ENCODE data around the gene FADS2. TPM values are rescaled to one million over a fixed set of nuclear protein-coding genes. Genes with fewer than 3 reads are reported as not detected.

The FADS2 gene
- total and polyA plus RNA-seq, 10 of the 15 experiments (the other 5 are each of a cell fraction or from before 2014, with no cell fraction given) = 3.3 to 313 (median 149) TPM

DNA sequence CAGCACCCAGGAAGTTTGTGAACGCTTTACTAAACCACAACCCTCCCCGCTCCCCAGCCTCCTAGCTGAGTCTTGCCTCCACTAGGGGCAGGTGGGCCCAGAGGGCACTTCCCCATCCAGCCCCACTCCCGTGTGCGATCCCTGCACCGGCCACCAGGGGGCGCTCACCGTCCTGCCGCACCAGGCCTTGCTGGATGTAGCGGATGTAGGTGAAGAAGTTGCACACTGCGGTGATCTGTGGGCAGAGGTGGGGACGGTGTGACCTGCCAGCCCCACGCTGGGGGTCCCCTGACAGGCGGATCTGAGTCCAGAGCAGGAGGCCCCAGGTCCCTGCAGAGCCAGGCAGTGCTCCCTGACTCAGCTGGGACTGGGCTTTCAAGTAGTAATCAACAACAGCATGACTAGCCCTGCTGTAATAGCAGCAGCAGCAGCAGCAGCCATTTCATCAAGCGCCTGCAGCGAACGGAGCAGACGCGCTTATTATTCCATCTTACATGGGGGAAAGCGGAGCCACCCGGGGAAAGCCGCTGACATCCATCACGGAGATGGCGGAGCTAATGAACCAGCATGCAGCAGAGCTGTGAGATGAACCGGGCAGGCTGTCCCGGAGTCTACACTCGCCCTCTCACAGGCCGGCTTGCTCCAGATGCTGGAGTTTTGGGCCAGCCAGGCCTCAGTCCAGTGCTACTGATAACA, 71.2 kb downstream of the FADS2 start (continued):
- TF ChIP-seq SUPT20H (IDR thresholded peaks at IDR 0.05; ENCODE audit: borderline replicate concordance, control insufficient read depth, low read depth, low read length) (no peak), POLR2A (IDR thresholded peaks at IDR 0.05; ENCODE audit: low read depth, low read length) (no peak), ZNF207 (IDR thresholded peaks at IDR 0.05; ENCODE audit: borderline replicate concordance) (peak; percentile 83), POU2F2 (IDR thresholded peaks at IDR 0.05; ENCODE audit: borderline replicate concordance, low read depth, low read length) (peak; percentile 39; the same call in 1 of the 3 replicates), NFIC (IDR thresholded peaks at IDR 0.05; ENCODE audit: low read depth, low read length) (no peak), DPF2 (IDR thresholded peaks at IDR 0.05) (no peak), BCL11A (IDR thresholded peaks at IDR 0.05; ENCODE audit: low read depth, low read length) (no peak), FOXM1 (IDR thresholded peaks at IDR 0.05; ENCODE audit: low read depth, low read length) (no peak), MEF2A (IDR thresholded peaks at IDR 0.05; ENCODE audit: insufficient read depth, low read depth, low read length) (no peak), GATAD2B (conservative IDR thresholded peaks at IDR 0.05; ENCODE audit: low read depth) (0 out of 2 replicates have a peak, but pooled peaks have one; percentile 26), SUZ12 (IDR thresholded peaks at IDR 0.05; ENCODE audit: unreplicated experiment) (no peak), HDAC6 (IDR thresholded peaks at IDR 0.05; ENCODE audit: unreplicated experiment) (no peak), BMI1 (IDR thresholded peaks at IDR 0.05; ENCODE audit: borderline replicate concordance) (no peak), ZNF622 (IDR thresholded peaks at IDR 0.05) (no peak), NRF1 (conservative IDR thresholded peaks at IDR 0.05; ENCODE audit: low read depth, low read length) (no peak), EP300 (IDR thresholded peaks at IDR 0.05; ENCODE audit: borderline replicate concordance in 1 of 2, control insufficient read depth in 1 of 2, low read depth in 2 of 2, low read length in 2 of 2) (no peak), WRNIP1 (IDR thresholded peaks at IDR 0.05; ENCODE audit: borderline replicate concordance, low read depth, low read length) (no peak)
- TF ChIP-seq, protein P1, sequence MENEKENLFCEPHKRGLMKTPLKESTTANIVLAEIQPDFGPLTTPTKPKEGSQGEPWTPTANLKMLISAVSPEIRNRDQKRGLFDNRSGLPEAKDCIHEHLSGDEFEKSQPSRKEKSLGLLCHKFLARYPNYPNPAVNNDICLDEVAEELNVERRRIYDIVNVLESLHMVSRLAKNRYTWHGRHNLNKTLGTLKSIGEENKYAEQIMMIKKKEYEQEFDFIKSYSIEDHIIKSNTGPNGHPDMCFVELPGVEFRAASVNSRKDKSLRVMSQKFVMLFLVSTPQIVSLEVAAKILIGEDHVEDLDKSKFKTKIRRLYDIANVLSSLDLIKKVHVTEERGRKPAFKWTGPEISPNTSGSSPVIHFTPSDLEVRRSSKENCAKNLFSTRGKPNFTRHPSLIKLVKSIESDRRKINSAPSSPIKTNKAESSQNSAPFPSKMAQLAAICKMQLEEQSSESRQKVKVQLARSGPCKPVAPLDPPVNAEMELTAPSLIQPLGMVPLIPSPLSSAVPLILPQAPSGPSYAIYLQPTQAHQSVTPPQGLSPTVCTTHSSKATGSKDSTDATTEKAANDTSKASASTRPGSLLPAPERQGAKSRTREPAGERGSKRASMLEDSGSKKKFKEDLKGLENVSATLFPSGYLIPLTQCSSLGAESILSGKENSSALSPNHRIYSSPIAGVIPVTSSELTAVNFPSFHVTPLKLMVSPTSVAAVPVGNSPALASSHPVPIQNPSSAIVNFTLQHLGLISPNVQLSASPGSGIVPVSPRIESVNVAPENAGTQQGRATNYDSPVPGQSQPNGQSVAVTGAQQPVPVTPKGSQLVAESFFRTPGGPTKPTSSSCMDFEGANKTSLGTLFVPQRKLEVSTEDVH (IDR thresholded peaks at IDR 0.05; ENCODE audit: low read depth, partially characterized antibody) = no peak
- TF ChIP-seq, protein P2, sequence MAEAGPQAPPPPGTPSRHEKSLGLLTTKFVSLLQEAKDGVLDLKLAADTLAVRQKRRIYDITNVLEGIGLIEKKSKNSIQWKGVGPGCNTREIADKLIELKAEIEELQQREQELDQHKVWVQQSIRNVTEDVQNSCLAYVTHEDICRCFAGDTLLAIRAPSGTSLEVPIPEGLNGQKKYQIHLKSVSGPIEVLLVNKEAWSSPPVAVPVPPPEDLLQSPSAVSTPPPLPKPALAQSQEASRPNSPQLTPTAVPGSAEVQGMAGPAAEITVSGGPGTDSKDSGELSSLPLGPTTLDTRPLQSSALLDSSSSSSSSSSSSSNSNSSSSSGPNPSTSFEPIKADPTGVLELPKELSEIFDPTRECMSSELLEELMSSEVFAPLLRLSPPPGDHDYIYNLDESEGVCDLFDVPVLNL (IDR thresholded peaks at IDR 0.05; ENCODE audit: low read depth, low read length) = no peak
- TF ChIP-seq, protein P3, sequence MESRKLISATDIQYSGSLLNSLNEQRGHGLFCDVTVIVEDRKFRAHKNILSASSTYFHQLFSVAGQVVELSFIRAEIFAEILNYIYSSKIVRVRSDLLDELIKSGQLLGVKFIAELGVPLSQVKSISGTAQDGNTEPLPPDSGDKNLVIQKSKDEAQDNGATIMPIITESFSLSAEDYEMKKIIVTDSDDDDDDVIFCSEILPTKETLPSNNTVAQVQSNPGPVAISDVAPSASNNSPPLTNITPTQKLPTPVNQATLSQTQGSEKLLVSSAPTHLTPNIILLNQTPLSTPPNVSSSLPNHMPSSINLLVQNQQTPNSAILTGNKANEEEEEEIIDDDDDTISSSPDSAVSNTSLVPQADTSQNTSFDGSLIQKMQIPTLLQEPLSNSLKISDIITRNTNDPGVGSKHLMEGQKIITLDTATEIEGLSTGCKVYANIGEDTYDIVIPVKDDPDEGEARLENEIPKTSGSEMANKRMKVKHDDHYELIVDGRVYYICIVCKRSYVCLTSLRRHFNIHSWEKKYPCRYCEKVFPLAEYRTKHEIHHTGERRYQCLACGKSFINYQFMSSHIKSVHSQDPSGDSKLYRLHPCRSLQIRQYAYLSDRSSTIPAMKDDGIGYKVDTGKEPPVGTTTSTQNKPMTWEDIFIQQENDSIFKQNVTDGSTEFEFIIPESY (IDR thresholded peaks at IDR 0.05) = peak; percentile 78; the same call in 1 of the 2 replicates
- TF ChIP-seq, protein P4, sequence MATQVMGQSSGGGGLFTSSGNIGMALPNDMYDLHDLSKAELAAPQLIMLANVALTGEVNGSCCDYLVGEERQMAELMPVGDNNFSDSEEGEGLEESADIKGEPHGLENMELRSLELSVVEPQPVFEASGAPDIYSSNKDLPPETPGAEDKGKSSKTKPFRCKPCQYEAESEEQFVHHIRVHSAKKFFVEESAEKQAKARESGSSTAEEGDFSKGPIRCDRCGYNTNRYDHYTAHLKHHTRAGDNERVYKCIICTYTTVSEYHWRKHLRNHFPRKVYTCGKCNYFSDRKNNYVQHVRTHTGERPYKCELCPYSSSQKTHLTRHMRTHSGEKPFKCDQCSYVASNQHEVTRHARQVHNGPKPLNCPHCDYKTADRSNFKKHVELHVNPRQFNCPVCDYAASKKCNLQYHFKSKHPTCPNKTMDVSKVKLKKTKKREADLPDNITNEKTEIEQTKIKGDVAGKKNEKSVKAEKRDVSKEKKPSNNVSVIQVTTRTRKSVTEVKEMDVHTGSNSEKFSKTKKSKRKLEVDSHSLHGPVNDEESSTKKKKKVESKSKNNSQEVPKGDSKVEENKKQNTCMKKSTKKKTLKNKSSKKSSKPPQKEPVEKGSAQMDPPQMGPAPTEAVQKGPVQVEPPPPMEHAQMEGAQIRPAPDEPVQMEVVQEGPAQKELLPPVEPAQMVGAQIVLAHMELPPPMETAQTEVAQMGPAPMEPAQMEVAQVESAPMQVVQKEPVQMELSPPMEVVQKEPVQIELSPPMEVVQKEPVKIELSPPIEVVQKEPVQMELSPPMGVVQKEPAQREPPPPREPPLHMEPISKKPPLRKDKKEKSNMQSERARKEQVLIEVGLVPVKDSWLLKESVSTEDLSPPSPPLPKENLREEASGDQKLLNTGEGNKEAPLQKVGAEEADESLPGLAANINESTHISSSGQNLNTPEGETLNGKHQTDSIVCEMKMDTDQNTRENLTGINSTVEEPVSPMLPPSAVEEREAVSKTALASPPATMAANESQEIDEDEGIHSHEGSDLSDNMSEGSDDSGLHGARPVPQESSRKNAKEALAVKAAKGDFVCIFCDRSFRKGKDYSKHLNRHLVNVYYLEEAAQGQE (IDR thresholded peaks at IDR 0.05; ENCODE audit: low read depth, low read length) = no peak

All from GM12878 (cell line).